CD4-positive, alpha-beta T cell (primary cell): ENCODE measurements around the gene MED25. TPM values are rescaled to one million over a fixed set of nuclear protein-coding genes. Genes with fewer than 3 reads are reported as not detected.

Experiments
- ATAC-seq: fragments of 200-7000 bp; cut with Tn5 transposase; one replicate; pipeline ENCODE4 v1.10.0; 2022; ENCODE audit warnings: mild to moderate bottlenecking; ENCODE audit not compliant: poor library complexity
- CTCF ChIA-PET: fragments of 350-600 bp; sonication (Branson Sonifier 250); formaldehyde crosslinking; loops from one replicate; lab custom pipeline; 2021; ENCODE audit warnings: antibody characterized with exemption, inconsistent platforms; lab: Charles Lee
- POLR2A ChIA-PET: fragments of 350-600 bp; sonication (Branson Sonifier 250); formaldehyde crosslinking; loops from one replicate; lab custom pipeline; 2021; ENCODE audit warnings: antibody characterized with exemption, inconsistent platforms; lab: Charles Lee
- DNase-seq, 14 experiments: peaks; one replicate each; pipeline ENCODE4 v3.0.0-alpha.2; 2013 to 2020; ENCODE audit warnings: mixed read lengths in 2 of 14
- H3K27ac ChIP-seq, 2 donors: one replicate each; pipeline versions ENCODE4 v1.5.1 to v1.7.0; 2013; ENCODE audit warnings: low read length in 2 of 2, low read depth in 1 of 2, mild to moderate bottlenecking in 1 of 2
- H3K27me3 ChIP-seq, 2 experiments: 1 replicate in 1 of 2; 2 replicates in 1 of 2; pipeline versions ENCODE4 v1.6.1 to v1.7.0; 2013; ENCODE audit warnings: low read length in 2 of 2, control low read depth in 1 of 2, mild to moderate bottlenecking in 1 of 2, moderate library complexity in 1 of 2; ENCODE audit not compliant: insufficient read depth in 2 of 2, control insufficient read depth in 1 of 2
- H3K36me3 ChIP-seq: one replicate; pipeline ENCODE4 v1.6.1; 2013; ENCODE audit warnings: low read length, control low read depth; ENCODE audit not compliant: insufficient read depth
- H3K4me1 ChIP-seq: one replicate; pipeline ENCODE4 v1.6.1; 2013; ENCODE audit warnings: low read length, control low read depth; ENCODE audit not compliant: insufficient read depth
- H3K4me3 ChIP-seq: one replicate; pipeline ENCODE4 v1.5.1; 2013; ENCODE audit warnings: mild to moderate bottlenecking, low read length, moderate library complexity
- H3K9me3 ChIP-seq, 2 experiments: 1 replicate in 1 of 2; 2 replicates in 1 of 2; pipeline versions ENCODE4 v1.6.1 to v1.7.0; 2013; ENCODE audit warnings: low read length in 2 of 2, mild to moderate bottlenecking in 2 of 2, control low read depth in 1 of 2, moderate library complexity in 1 of 2; ENCODE audit not compliant: control insufficient read depth in 1 of 2, insufficient read depth in 1 of 2
- H3K27ac Mint-ChIP-seq: one replicate; pipeline ENCODE4 v1.8.0; 2020; ENCODE audit warnings: mixed read lengths
- H3K27me3 Mint-ChIP-seq: one replicate; pipeline ENCODE4 v1.8.0; 2021; ENCODE audit warnings: mixed read lengths
- H3K36me3 Mint-ChIP-seq: one replicate; pipeline ENCODE4 v1.8.0; 2021; ENCODE audit warnings: low read depth, mixed read lengths
- H3K4me1 Mint-ChIP-seq: one replicate; pipeline ENCODE4 v1.8.0; 2021; ENCODE audit warnings: low read depth, mixed read lengths
- H3K4me3 Mint-ChIP-seq: one replicate; pipeline ENCODE4 v1.8.0; 2020; ENCODE audit warnings: mild to moderate bottlenecking, mixed read lengths
- H3K9me3 Mint-ChIP-seq: one replicate; pipeline ENCODE4 v1.8.0; 2020; ENCODE audit warnings: mixed read lengths
- CTCF ChIP-seq: fragments of 200-600 bp; IDR thresholded peaks from one replicate; pipeline ENCODE4 v1.8.0; 2022; ENCODE audit warnings: antibody characterized with exemption, mild to moderate bottlenecking
- intact Hi-C, 2 experiments: fragments of 100-400 bp; cut with DNase I in 1 of 2; cut with micrococcal nuclease in 1 of 2; formaldehyde crosslinking; loops; one replicate each; pipeline versions ENCODE4 v1.15.1 to v1.9.0; 2023 to 2025; cut with DNase I, micrococcal nuclease
- total RNA-seq, 174 experiments: library from RNA in 2 of 174; stranded (reverse) in 2 of 174; gene quantifications; one replicate each; pipeline ENCODE4 v1.2.3 and lab custom pipeline; 2021 to 2026

Gene MED25
- total RNA-seq, 2 experiments from 2014 or later: 67.2 to 67.8 TPM

GRCh38 chr19:49833599-49833998 is 15.5 kb downstream of the MED25 start:
- ATAC-seq: no peak
- Mint-ChIP-seq H3K27ac (no peak overlapping the region), H3K27me3 (no peaks in the 10 kb centered on the region), H3K4me1 (no peaks in the 10 kb centered on the region), H3K36me3 (peaks cover 49% of the 10 kb centered on the region), H3K4me3 (no peak overlapping the region), H3K9me3 (no peaks in the 10 kb centered on the region)
- Histone ChIP-seq H3K9me3 (no peaks in the 10 kb centered on the region), H3K4me3 (no peak overlapping the region), H3K4me1 (no peaks in the 10 kb centered on the region), H3K36me3 (peaks cover 84% of the 10 kb centered on the region), H3K27ac (no peak overlapping the region), H3K27me3 (no peaks in the 10 kb centered on the region)
- POLR2A ChIA-PET: no interaction called here
- intact Hi-C loops: no loop called here
- TF ChIP-seq CTCF: no peak
- no peak for DNase-seq
- CTCF ChIA-PET: no interaction called here

GRCh38 chr19:49835562-49835961 is 17.5 kb downstream of the MED25 start:
- peaks cover 65% of the 10 kb centered on the region for H3K36me3 ChIP-seq
- DNase-seq (no peak), ATAC-seq (no peak)

GRCh38 chr19:49836176-49837008 is 18.3 kb downstream of the MED25 start:
- H3K4me1 ChIP-seq: no peaks in the 10 kb centered on the region
- H3K36me3 ChIP-seq: peaks cover 57% of the 10 kb centered on the region
- no peak overlapping the region for H3K27ac ChIP-seq
- intact Hi-C loops: no loop called here
- H3K4me3 Mint-ChIP-seq: no peak overlapping the region
- TF ChIP-seq CTCF: no peak
- H3K4me1 Mint-ChIP-seq: no peaks in the 10 kb centered on the region
- ChIA-PET CTCF (no interaction called here), POLR2A (no interaction called here)
- H3K9me3 ChIP-seq: no peaks in the 10 kb centered on the region
- DNase-seq (no peak), ATAC-seq (no peak)
- no peak overlapping the region for H3K4me3 ChIP-seq
- H3K27ac Mint-ChIP-seq: no peak overlapping the region
- no peaks in the 10 kb centered on the region for H3K9me3 Mint-ChIP-seq
- peaks cover 49% of the 10 kb centered on the region for H3K36me3 Mint-ChIP-seq
- no peaks in the 10 kb centered on the region for H3K27me3 Mint-ChIP-seq
- no peaks in the 10 kb centered on the region for H3K27me3 ChIP-seq

More at GRCh38 chr19:49835562-49835961, 17.5 kb downstream of the MED25 start:
- Histone ChIP-seq H3K4me1 (no peaks in the 10 kb centered on the region), H3K27me3 (no peaks in the 10 kb centered on the region), H3K27ac (no peak overlapping the region), H3K9me3 (no peaks in the 10 kb centered on the region), H3K4me3 (no peak overlapping the region)
- Mint-ChIP-seq H3K4me1 (no peaks in the 10 kb centered on the region), H3K36me3 (peaks cover 51% of the 10 kb centered on the region), H3K27me3 (no peaks in the 10 kb centered on the region), H3K4me3 (no peak overlapping the region), H3K9me3 (no peaks in the 10 kb centered on the region), H3K27ac (no peak overlapping the region)
- intact Hi-C loops: no loop called here
- TF ChIP-seq CTCF: no peak
- ChIA-PET CTCF (no interaction called here), POLR2A (interaction anchor here (1.1 kb wide), 1 partner anchor 32 kb away, joined by 4 read pairs; the partner anchor contains the start of gene PNKP)
